GM12891 (cell line): ENCODE data around the gene LSG1.

Experiments
- POLR2A ChIP-seq: IDR thresholded peaks from 2 replicates; pipeline ENCODE4 v1.6.1; 2011; ENCODE audit warnings: low read depth, low read length, control low read depth
- POLR2AphosphoS5 ChIP-seq: IDR thresholded peaks from 2 replicates; pipeline ENCODE4 v1.6.1; 2011; ENCODE audit warnings: low read depth, low read length, control low read depth

- TF ChIP-seq POLR2A = no peak
- TF ChIP-seq POLR2AphosphoS5 = no peak
Observed at GRCh38 chr3:194659778-194660177, 12.2 kb downstream of the LSG1 start.
